ENCODE results near the gene SHOC1. TPM values are rescaled to one million over a fixed set of nuclear protein-coding genes. Genes with fewer than 3 reads are reported as not detected.

Gene SHOC1
- total RNA-seq, 1 donor from 2014 or later = not detected

DNA sequence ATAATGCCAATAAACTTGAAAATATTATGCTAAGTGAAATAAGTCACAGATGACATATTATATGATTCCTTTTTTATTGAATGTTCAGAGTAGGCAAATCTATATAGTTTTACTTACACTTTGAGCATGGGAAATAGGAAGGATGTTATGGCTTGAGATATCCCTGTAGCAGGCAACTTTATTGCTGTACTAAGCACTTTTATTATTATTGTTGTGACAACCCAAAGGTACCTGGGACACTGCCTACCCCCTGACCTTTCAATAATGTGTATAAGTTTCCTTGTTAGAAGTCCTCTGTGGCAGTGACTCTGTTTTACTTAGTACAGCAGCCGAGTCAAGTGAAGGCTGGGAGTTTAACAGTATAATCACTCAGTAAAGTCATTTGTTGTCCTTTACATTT is 39.9 kb downstream of the SHOC1 start:
- Mint-ChIP-seq H3K4me3 (no peak overlapping the region), H3K9me3 (peaks cover 9% of the 10 kb centered on the region), H3K4me1 (no peaks in the 10 kb centered on the region), H3K27me3 (no peaks in the 10 kb centered on the region), H3K36me3 (ENCODE audit: low read depth) (peaks cover 3% of the 10 kb centered on the region), H3K27ac (no peak overlapping the region)
- ChIA-PET POLR2A (no interaction called here), CTCF (no interaction called here)
- ATAC-seq (ENCODE audit: low read depth) = no peak
- TF ChIP-seq, protein P1, sequence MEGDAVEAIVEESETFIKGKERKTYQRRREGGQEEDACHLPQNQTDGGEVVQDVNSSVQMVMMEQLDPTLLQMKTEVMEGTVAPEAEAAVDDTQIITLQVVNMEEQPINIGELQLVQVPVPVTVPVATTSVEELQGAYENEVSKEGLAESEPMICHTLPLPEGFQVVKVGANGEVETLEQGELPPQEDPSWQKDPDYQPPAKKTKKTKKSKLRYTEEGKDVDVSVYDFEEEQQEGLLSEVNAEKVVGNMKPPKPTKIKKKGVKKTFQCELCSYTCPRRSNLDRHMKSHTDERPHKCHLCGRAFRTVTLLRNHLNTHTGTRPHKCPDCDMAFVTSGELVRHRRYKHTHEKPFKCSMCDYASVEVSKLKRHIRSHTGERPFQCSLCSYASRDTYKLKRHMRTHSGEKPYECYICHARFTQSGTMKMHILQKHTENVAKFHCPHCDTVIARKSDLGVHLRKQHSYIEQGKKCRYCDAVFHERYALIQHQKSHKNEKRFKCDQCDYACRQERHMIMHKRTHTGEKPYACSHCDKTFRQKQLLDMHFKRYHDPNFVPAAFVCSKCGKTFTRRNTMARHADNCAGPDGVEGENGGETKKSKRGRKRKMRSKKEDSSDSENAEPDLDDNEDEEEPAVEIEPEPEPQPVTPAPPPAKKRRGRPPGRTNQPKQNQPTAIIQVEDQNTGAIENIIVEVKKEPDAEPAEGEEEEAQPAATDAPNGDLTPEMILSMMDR (IDR thresholded peaks at IDR 0.05) = no peak
- DNase-seq = no peak
- intact Hi-C loops (cut with micrococcal nuclease) = no loop called here

DNA sequence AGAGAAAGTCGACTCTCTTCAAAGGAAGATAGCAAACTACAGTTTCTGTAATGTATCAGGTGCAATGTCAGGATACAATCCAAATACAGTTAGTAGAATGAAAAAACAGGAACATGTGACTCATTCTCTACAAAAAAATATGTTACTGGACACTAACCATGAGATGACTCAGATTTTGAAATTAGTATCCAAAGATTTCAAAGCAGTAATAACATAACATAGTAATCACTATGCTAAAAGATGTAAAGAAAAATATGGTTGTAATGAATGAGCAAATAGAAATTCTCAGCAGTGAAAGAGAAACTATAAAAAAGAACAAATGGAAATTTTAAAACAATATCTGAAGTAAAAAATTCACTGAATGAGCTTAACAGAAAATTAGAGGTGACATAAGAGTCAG is 42.3 kb downstream of the SHOC1 start:
- TF ChIP-seq, protein P1 (IDR thresholded peaks at IDR 0.05) = no peak
- DNase-seq (no peak), ATAC-seq (ENCODE audit: low read depth) (no peak)
- intact Hi-C loops (cut with micrococcal nuclease) = no loop called here
- H3K27ac Mint-ChIP-seq = no peak overlapping the region
- H3K4me3 Mint-ChIP-seq = no peak overlapping the region
- CTCF ChIA-PET = interaction anchor here (2.4 kb wide), 1 partner anchor 609 kb away, joined by 8 read pairs; no protein-coding TSS in a partner anchor
- peaks cover 11% of the 10 kb centered on the region for H3K9me3 Mint-ChIP-seq
- H3K27me3 Mint-ChIP-seq = no peaks in the 10 kb centered on the region
- H3K4me1 Mint-ChIP-seq = no peaks in the 10 kb centered on the region
- peaks cover 3% of the 10 kb centered on the region for H3K36me3 Mint-ChIP-seq (ENCODE audit: low read depth)
- POLR2A ChIA-PET = interaction anchor here (0.5 kb wide), 1 partner anchor 154 kb away, joined by 5 read pairs; no protein-coding TSS in a partner anchor

Other genes starting within 250 kb of the SHOC1 start
- gene PTGR1, start 195.3 kb downstream of the SHOC1 start, total RNA-seq = 0.24 and 0.35 TPM in 2 replicates
- gene DNAJC25, start 163.6 kb downstream of the SHOC1 start, total RNA-seq = 3.5 and 4.3 TPM in 2 replicates
- 9.3 and 10.2 TPM in 2 replicates for gene GNG10, start 133.3 kb downstream of the SHOC1 start, total RNA-seq
- gene UGCG, start 101.9 kb upstream of the SHOC1 start, total RNA-seq = 103 and 111 TPM in 2 replicates

All from activated B cell treated with CpG ODN at 0.5 μM for 24 hours (primary cell).